ENCODE measurements around the gene TLK2. TPM values are rescaled to one million over a fixed set of nuclear protein-coding genes. Genes with fewer than 3 reads are reported as not detected.
A peak's percentile ranks its signal among the peaks of the same experiment; 100 is the strongest.
"Not testable (repeated sequence)": the region's sequence is repeated elsewhere in the genome, so short reads cannot be mapped to it uniquely, and the experiment has no call there.

TLK2 gene
- total RNA-seq, 1 experiment from 2014 or later: 68.8 TPM

DNA sequence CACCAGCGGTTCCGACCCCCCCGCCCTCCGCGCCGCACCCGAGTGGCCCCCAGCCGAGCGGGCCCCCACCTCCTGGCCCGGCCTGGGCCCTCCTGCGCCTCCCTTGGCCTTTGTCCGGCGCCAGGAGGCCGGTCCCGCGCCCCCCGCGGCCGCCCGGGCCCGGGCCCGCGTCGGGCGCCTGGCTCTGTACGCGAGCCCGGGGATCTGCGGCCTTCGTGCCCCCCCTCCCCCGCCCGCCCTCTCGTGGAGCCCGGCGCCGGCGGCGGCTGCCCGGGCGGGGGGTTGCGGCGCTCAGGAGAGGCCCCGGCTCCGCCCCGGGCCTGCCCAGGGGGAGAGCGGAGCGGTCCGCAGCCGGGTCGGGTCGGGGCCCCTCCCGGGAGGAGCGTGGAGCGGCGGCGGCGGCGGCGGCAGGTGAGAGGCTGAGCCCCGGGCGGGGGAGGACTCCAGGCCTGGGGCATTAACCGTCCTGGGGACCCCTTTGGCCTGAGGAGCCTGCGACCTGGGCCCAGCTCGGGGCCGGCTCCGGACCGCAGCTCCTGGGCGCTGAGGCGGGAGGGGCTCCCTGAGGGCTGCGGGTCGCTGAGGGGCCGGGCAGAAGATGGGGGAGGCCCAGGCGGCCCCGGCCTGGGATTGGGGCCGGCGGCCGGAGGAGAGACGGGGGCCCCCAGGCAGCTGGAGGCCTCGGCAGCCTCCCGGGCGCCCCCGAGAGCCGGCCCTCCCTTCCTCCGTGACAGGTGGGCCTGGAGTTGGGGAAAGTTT lies 434 bp downstream of the TLK2 start:
- peak in 1 of 2 experiments; percentile 57 for DNase-seq
- intact Hi-C loops (cut with micrococcal nuclease; ENCODE audit: unreplicated experiment); H3K27me3 Mint-ChIP-seq (ENCODE audit: insufficient read depth, unreplicated experiment); POLR2A ChIA-PET; H3K36me3 ChIP-seq (ENCODE audit: control insufficient read depth, insufficient read depth, low read length); BruUV-seq (replicated peaks); CTCF ChIA-PET; H3K9me3 ChIP-seq; H3K27me3 ChIP-seq (replicated peaks; ENCODE audit: control insufficient read depth, insufficient read depth, low read length); H3K9me3 Mint-ChIP-seq (ENCODE audit: unreplicated experiment); H3K4me1 ChIP-seq: not testable (repeated sequence)
- H3K4me3 ChIP-seq (ENCODE audit: low read depth, low read length): peak overlapping the region; percentile 59
- H3K36me3 Mint-ChIP-seq (ENCODE audit: insufficient read depth, unreplicated experiment): peaks cover 29% of the 10 kb centered on the region
- peak overlapping the region; percentile 95 for H3K27ac Mint-ChIP-seq (ENCODE audit: unreplicated experiment)
- peak overlapping the region; percentile 92 for H3K4me3 Mint-ChIP-seq (ENCODE audit: unreplicated experiment)
- peaks cover 13% of the 10 kb centered on the region for H3K4me1 Mint-ChIP-seq (ENCODE audit: low read depth, unreplicated experiment)

- Mint-ChIP-seq H3K4me3 (ENCODE audit: unreplicated experiment) (peak overlapping the region; percentile 92), H3K27ac (ENCODE audit: unreplicated experiment) (peak overlapping the region; percentile 95), H3K36me3 (ENCODE audit: insufficient read depth, unreplicated experiment) (peaks cover 34% of the 10 kb centered on the region), H3K4me1 (ENCODE audit: low read depth, unreplicated experiment) (peaks cover 13% of the 10 kb centered on the region)
- H3K4me3 ChIP-seq (ENCODE audit: low read depth, low read length): peak overlapping the region; percentile 59
- H3K4me1 ChIP-seq; H3K36me3 ChIP-seq (ENCODE audit: control insufficient read depth, insufficient read depth, low read length); H3K9me3 ChIP-seq; H3K27me3 ChIP-seq (replicated peaks; ENCODE audit: control insufficient read depth, insufficient read depth, low read length); POLR2A ChIA-PET; H3K9me3 Mint-ChIP-seq (ENCODE audit: unreplicated experiment); CTCF ChIA-PET; H3K27me3 Mint-ChIP-seq (ENCODE audit: insufficient read depth, unreplicated experiment): not testable (repeated sequence)
- peak; percentile 45 to 54 for DNase-seq
- TSS peak; percentile 35 for BruUV-seq (replicated peaks)
- intact Hi-C loops (cut with micrococcal nuclease; ENCODE audit: unreplicated experiment): loop anchor here (10.0 kb wide), 1 partner anchor 55 kb away; the partner anchor contains the start of gene METTL2A
These were observed 1.1 kb downstream of the TLK2 start for GRCh38 chr17:62479639-62480258.

GRCh38 chr17:62482553-62482952 lies 3.9 kb downstream of the TLK2 start:
- H3K9me3 ChIP-seq; H3K4me1 ChIP-seq; DNase-seq; H3K9me3 Mint-ChIP-seq (ENCODE audit: unreplicated experiment); H3K27me3 Mint-ChIP-seq (ENCODE audit: insufficient read depth, unreplicated experiment); BruUV-seq (replicated peaks); H3K4me1 Mint-ChIP-seq (ENCODE audit: low read depth, unreplicated experiment); POLR2A ChIA-PET; H3K36me3 ChIP-seq (ENCODE audit: control insufficient read depth, insufficient read depth, low read length); H3K27ac Mint-ChIP-seq (ENCODE audit: unreplicated experiment); H3K4me3 Mint-ChIP-seq (ENCODE audit: unreplicated experiment); CTCF ChIA-PET; H3K27me3 ChIP-seq (replicated peaks; ENCODE audit: control insufficient read depth, insufficient read depth, low read length); H3K4me3 ChIP-seq (ENCODE audit: low read depth, low read length): not testable (repeated sequence)
- intact Hi-C loops (cut with micrococcal nuclease; ENCODE audit: unreplicated experiment): loop anchor here (10.0 kb wide), 1 partner anchor 58 kb away; the partner anchor contains the start of gene METTL2A
- peaks cover 60% of the 10 kb centered on the region for H3K36me3 Mint-ChIP-seq (ENCODE audit: insufficient read depth, unreplicated experiment)

DNA sequence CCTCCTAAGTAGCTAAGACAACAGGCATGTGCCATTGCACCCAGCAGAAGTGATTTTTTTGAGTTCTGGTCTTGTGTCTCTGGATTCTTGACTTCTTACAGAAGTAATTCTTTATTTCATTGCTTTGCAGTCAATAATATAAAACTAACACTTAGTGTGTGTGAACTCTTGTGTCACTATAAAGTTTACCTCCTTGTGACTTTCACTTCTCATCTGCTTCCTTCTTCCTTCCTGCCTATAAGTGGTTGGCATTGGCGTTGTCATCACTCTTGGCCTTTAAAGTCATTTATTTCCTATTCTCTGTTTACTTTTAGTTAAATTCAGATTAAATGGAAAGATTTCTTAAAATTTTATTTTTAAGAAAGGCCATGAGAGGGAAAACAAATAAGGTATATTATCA lies 12.4 kb downstream of the TLK2 start:
- not testable (repeated sequence) for H3K9me3 Mint-ChIP-seq (ENCODE audit: unreplicated experiment); DNase-seq; H3K27me3 Mint-ChIP-seq (ENCODE audit: insufficient read depth, unreplicated experiment)

GRCh38 chr17:62493049-62493655 lies 14.5 kb downstream of the TLK2 start:
- H3K27me3 ChIP-seq (replicated peaks; ENCODE audit: control insufficient read depth, insufficient read depth, low read length); H3K4me1 Mint-ChIP-seq (ENCODE audit: low read depth, unreplicated experiment); H3K4me1 ChIP-seq; H3K9me3 Mint-ChIP-seq (ENCODE audit: unreplicated experiment); H3K27me3 Mint-ChIP-seq (ENCODE audit: insufficient read depth, unreplicated experiment); DNase-seq; H3K9me3 ChIP-seq; H3K4me3 Mint-ChIP-seq (ENCODE audit: unreplicated experiment); intact Hi-C loops (cut with micrococcal nuclease; ENCODE audit: unreplicated experiment); BruUV-seq (replicated peaks); CTCF ChIA-PET; H3K36me3 ChIP-seq (ENCODE audit: control insufficient read depth, insufficient read depth, low read length); H3K27ac Mint-ChIP-seq (ENCODE audit: unreplicated experiment); H3K4me3 ChIP-seq (ENCODE audit: low read depth, low read length); POLR2A ChIA-PET: not testable (repeated sequence)
- peaks cover 37% of the 10 kb centered on the region for H3K36me3 Mint-ChIP-seq (ENCODE audit: insufficient read depth, unreplicated experiment)

More for the DNA sequence above, 12.4 kb downstream of the TLK2 start:
- H3K4me1 ChIP-seq; intact Hi-C loops (cut with micrococcal nuclease; ENCODE audit: unreplicated experiment); H3K27me3 ChIP-seq (replicated peaks; ENCODE audit: control insufficient read depth, insufficient read depth, low read length); BruUV-seq (replicated peaks); H3K4me3 ChIP-seq (ENCODE audit: low read depth, low read length); H3K4me1 Mint-ChIP-seq (ENCODE audit: low read depth, unreplicated experiment); H3K9me3 ChIP-seq; H3K4me3 Mint-ChIP-seq (ENCODE audit: unreplicated experiment); CTCF ChIA-PET; POLR2A ChIA-PET; H3K36me3 ChIP-seq (ENCODE audit: control insufficient read depth, insufficient read depth, low read length); H3K27ac Mint-ChIP-seq (ENCODE audit: unreplicated experiment): not testable (repeated sequence)
- H3K36me3 Mint-ChIP-seq (ENCODE audit: insufficient read depth, unreplicated experiment): peaks cover 40% of the 10 kb centered on the region

- H3K9me3 Mint-ChIP-seq (ENCODE audit: unreplicated experiment); CTCF ChIA-PET; DNase-seq; H3K4me1 ChIP-seq; POLR2A ChIA-PET; H3K4me3 ChIP-seq (ENCODE audit: low read depth, low read length); H3K4me3 Mint-ChIP-seq (ENCODE audit: unreplicated experiment); H3K27me3 Mint-ChIP-seq (ENCODE audit: insufficient read depth, unreplicated experiment); intact Hi-C loops (cut with micrococcal nuclease; ENCODE audit: unreplicated experiment); H3K27ac Mint-ChIP-seq (ENCODE audit: unreplicated experiment); H3K36me3 ChIP-seq (ENCODE audit: control insufficient read depth, insufficient read depth, low read length); H3K4me1 Mint-ChIP-seq (ENCODE audit: low read depth, unreplicated experiment); H3K9me3 ChIP-seq; H3K27me3 ChIP-seq (replicated peaks; ENCODE audit: control insufficient read depth, insufficient read depth, low read length); BruUV-seq (replicated peaks): not testable (repeated sequence)
- peaks cover 33% of the 10 kb centered on the region for H3K36me3 Mint-ChIP-seq (ENCODE audit: insufficient read depth, unreplicated experiment)
These were observed 15.4 kb downstream of the TLK2 start for GRCh38 chr17:62494073-62494472.

DNA sequence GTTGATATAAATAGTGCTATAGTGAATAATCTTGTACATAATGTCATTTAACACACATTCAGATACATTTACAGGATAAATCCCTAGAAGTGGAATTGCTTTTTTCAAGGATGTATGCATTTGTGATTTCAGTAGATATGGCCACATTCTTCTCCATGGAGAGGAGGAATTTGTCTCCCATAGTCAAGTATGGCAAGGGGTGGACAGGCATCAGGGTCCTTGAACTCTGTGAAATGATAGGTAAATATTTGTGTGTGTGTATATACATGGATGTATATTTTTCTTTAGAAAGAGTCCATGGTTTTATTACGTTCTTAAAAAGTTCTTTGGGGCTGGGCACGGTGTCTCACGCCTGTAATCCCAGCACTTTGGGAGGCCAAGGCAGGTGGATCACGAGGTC lies 17.7 kb downstream of the TLK2 start:
- H3K9me3 ChIP-seq; H3K27me3 ChIP-seq (replicated peaks; ENCODE audit: control insufficient read depth, insufficient read depth, low read length); H3K27ac Mint-ChIP-seq (ENCODE audit: unreplicated experiment); H3K4me3 ChIP-seq (ENCODE audit: low read depth, low read length); DNase-seq; H3K4me1 ChIP-seq; intact Hi-C loops (cut with micrococcal nuclease; ENCODE audit: unreplicated experiment); H3K9me3 Mint-ChIP-seq (ENCODE audit: unreplicated experiment); POLR2A ChIA-PET; H3K27me3 Mint-ChIP-seq (ENCODE audit: insufficient read depth, unreplicated experiment); BruUV-seq (replicated peaks); H3K4me1 Mint-ChIP-seq (ENCODE audit: low read depth, unreplicated experiment); H3K36me3 ChIP-seq (ENCODE audit: control insufficient read depth, insufficient read depth, low read length); CTCF ChIA-PET; H3K4me3 Mint-ChIP-seq (ENCODE audit: unreplicated experiment): not testable (repeated sequence)
- H3K36me3 Mint-ChIP-seq (ENCODE audit: insufficient read depth, unreplicated experiment): peaks cover 19% of the 10 kb centered on the region

Data from Caco-2 (cell line).